HG03196 (cell line): ENCODE data around the gene LRRC37B.
"Not testable (repeated sequence)": the region's sequence is repeated elsewhere in the genome, so short reads cannot be mapped to it uniquely, and the experiment has no call there.

Experiments
- ATAC-seq: cut with Tn5 transposase; IDR thresholded peaks from one replicate; pipeline ENCODE4 v1.9.1; 2021; ENCODE audit not compliant: unreplicated experiment

LRRC37B gene

GRCh38 chr17:32006957-32007462 lies at the start of gene LRRC37B:
Gene LRRC37B (plus strand): TSS chr17:32007383. CDS start chr17:32021393, 14,010 bp downstream.
- ATAC-seq = peak; percentile 73

- not testable (repeated sequence) for ATAC-seq
Observed at GRCh38 chr17:31964131-31964530, 43.1 kb upstream of the LRRC37B start.

DNA sequence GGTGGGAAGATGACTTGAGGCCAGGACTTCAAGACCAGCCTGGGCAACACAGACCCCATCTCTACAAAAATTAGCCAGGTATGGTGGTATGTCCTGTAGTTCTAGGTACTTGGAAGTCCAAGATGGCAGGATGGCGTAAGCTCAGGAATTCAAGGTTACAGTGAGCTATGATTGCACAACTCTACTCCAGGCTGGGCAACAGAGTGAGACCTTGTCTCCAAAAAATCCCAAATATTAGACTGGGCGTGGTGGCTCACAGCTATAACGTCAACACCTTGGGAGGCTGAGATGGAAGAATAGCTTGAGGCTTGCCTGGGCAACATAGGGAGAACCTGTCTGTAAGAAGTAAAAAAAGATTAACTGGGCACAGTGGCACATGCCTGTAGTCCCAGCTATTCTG lies 39.5 kb upstream of the LRRC37B start:
- ATAC-seq = no peak

GRCh38 chr17:31970416-31970815 lies 36.8 kb upstream of the LRRC37B start:
- ATAC-seq = not testable (repeated sequence)

GRCh38 chr17:31974269-31975071 lies 32.7 kb upstream of the LRRC37B start:
- ATAC-seq = not testable (repeated sequence)

- not testable (repeated sequence) for ATAC-seq
Observed at GRCh38 chr17:31975391-31975790, 31.8 kb upstream of the LRRC37B start.

- not testable (repeated sequence) for ATAC-seq
Observed at GRCh38 chr17:31991821-31992220, 15.4 kb upstream of the LRRC37B start.

- no peak for ATAC-seq
Observed at GRCh38 chr17:31997005-31997404, 10.2 kb upstream of the LRRC37B start.

- ATAC-seq = peak; percentile 43
Observed at GRCh38 chr17:32007463-32008298, 498 bp downstream of the LRRC37B start.

- ATAC-seq = no peak
Observed at GRCh38 chr17:32009262-32009542, 2.0 kb downstream of the LRRC37B start.

DNA sequence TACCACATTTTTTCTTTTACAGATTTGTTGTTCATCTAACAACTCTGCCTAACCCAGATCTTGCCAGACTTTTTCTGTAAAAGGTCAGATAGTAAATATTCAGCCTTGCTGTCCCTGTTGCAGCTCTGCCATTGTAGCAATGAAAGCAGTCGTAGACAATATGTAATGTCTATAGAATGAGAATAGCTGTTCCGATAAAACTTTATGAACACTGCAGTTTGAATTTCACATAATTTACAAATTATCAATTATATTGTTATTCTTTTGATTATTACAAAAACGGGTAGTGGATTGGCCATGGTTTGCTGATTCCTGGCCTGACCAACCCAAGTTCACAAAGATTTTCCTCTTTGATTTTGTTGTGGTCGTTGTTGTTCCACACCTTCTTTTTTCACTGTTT lies 2.9 kb downstream of the LRRC37B start:
- ATAC-seq = no peak

- no peak for ATAC-seq
Observed at GRCh38 chr17:32015245-32016013, 8.2 kb downstream of the LRRC37B start.

DNA sequence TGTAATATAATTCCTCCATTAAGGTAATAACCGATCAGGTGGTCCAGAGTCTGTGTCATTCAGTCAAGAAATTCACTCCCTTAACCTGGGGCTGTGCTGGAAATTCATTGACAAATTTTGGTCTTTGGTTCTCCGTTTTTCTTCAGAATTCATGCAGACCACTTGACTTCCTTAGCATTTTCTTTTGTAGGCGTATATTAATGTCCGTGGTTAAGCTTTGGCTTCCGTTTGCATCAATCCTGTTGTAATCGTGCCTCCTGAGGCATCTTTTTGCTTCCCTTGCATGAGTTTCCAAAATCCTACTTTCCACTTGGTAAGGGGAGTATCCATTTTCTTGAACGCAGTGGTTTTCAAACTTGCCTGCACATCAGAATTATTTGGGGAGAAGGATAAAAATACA lies 9.0 kb downstream of the LRRC37B start:
- ATAC-seq = no peak

DNA sequence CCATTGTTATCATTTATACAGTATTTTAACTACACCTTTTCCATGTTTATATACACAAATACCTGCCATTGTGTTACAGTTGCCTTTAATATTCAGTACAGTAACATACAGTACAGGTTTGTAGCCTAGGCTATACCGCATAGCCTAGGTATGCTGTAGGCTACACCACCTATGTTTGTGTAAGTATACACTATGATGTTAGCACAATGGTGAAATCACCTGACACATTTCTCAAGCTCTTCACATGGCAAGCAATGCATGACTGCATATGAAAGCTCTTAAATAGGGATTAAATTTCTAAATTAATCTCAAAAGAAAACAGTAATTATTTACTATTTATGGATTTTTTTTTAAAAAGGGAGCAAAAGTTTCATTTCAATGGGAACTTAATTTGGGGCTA lies 12.0 kb downstream of the LRRC37B start:
- ATAC-seq = no peak

- no peak for ATAC-seq
Observed at GRCh38 chr17:32020943-32021614, 13.9 kb downstream of the LRRC37B start.

- no peak for ATAC-seq
Observed at GRCh38 chr17:32021615-32021955, 14.4 kb downstream of the LRRC37B start.

- not testable (repeated sequence) for ATAC-seq
Observed at GRCh38 chr17:32022554-32022953, 15.4 kb downstream of the LRRC37B start.

- ATAC-seq = not testable (repeated sequence)
Observed at GRCh38 chr17:32027271-32027670, 20.1 kb downstream of the LRRC37B start.

GRCh38 chr17:32033223-32033622 lies 26.0 kb downstream of the LRRC37B start:
- ATAC-seq = no peak

DNA sequence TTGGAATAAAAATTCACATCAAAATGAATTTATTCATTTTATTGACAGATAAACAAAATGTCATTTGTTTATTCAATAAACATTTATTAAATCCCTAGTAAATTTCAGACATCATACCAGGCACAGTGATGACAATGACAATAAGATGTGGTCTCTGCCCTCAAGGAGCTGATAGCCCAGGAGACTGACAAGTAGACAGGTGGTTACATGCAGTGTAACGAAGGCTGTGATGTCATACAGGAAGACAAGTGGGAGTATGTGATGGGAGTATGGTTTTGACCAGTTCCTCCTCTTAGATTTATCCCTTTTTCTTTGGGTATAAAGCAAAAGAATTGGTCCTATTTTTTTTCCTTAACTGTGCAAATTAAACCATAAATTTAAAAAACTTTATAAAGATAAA lies 26.6 kb downstream of the LRRC37B start:
- not testable (repeated sequence) for ATAC-seq

- not testable (repeated sequence) for ATAC-seq
Observed at GRCh38 chr17:32040246-32040645, 33.1 kb downstream of the LRRC37B start.
